ENCODE data around the gene LHX3. TPM values are rescaled to one million over a fixed set of nuclear protein-coding genes. Genes with fewer than 3 reads are reported as not detected.

Gene LHX3
- total and polyA plus RNA-seq, 2 of the 4 experiments (the other 2 are of a cell fraction) = not detected

DNA sequence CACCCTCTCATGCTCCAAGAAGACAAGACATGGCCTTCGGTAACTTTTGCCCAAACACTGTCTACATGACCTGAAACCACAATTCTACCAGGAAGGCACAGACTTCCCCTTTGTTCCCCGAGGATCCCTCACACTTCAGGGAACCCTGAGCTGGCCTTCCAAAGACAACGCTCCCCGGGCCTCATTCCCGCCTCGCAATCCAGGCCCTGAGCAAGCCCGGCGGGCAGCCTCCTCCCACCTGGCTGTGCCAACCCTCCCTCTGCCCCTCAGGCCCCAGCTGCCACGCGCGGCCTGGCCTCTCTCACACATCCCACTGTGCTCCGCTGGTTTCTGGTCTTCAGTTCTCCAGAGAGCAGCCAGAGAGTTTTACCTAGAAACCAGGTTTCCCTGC, 33.4 kb upstream of the LHX3 start:
- Histone ChIP-seq H4K8ac (ENCODE audit: low read depth in 2 of 2, low read length in 2 of 2) (no peak overlapping the region), H2BK15ac (ENCODE audit: low read depth, low read length) (no peak overlapping the region), H4K5ac (ENCODE audit: low read depth, low read length) (no peak overlapping the region), H3K9me1 (ENCODE audit: insufficient read depth, low read length) (peaks cover 11% of the 10 kb centered on the region), H3K23ac (ENCODE audit: low read depth, low read length) (no peak overlapping the region), H3K27ac (ENCODE audit: insufficient read depth, low read length) (no peak overlapping the region), H3K4me1 (ENCODE audit: control insufficient read depth, insufficient read depth, low read length) (no peaks in the 10 kb centered on the region), H3K4me3 (ENCODE audit: insufficient read depth, low read depth, low read length) (no peak overlapping the region), H3K18ac (ENCODE audit: low read depth, low read length) (no peak overlapping the region), H3K4ac (ENCODE audit: low read depth, low read length) (no peak overlapping the region), H2BK5ac (ENCODE audit: low read depth, low read length, poor library complexity, severe bottlenecking) (no peak overlapping the region), H2BK20ac (ENCODE audit: low read depth, low read length) (no peak overlapping the region), H3K4me2 (ENCODE audit: low read depth, low read length) (no peak overlapping the region), H3K27me3 (ENCODE audit: control insufficient read depth, insufficient read depth, low read length) (no peaks in the 10 kb centered on the region), H4K91ac (ENCODE audit: insufficient read depth, low read depth, low read length) (no peak overlapping the region), H3K36me3 (ENCODE audit: control insufficient read depth, insufficient read depth, low read length) (peaks cover 8% of the 10 kb centered on the region), H3K79me1 (ENCODE audit: low read depth in 1 of 2, low read length in 2 of 2) (peaks cover 11 to 47% of the 10 kb centered on the region in 2 experiments; a peak in 3 of 4 replicates), H2AFZ (replicated peaks; ENCODE audit: low read length, poor library complexity) (no peak overlapping the region), H2AK9ac (replicated peaks; ENCODE audit: low read depth, low read length, poor library complexity) (no peak overlapping the region), H3K56ac (ENCODE audit: extremely low read depth, insufficient read depth, low read length) (no peak overlapping the region), H4K20me1 (ENCODE audit: insufficient read depth, low read length) (peaks cover 43% of the 10 kb centered on the region), H3K9me3 (ENCODE audit: control insufficient read depth, insufficient read depth, low read length) (no peaks in the 10 kb centered on the region), H3K9ac (ENCODE audit: low read depth, low read length) (no peak overlapping the region), H3K14ac (replicated peaks; ENCODE audit: low read depth, low read length) (no peak overlapping the region), H2AK5ac (ENCODE audit: low read depth, low read length) (no peak overlapping the region), H2BK120ac (ENCODE audit: low read depth, low read length) (no peak overlapping the region)
- no TSS peak for BruUV-seq (replicated peaks)
- POLR2A ChIA-PET (ENCODE audit: unreplicated experiment) = no interaction called here
- WGBS, 2 experiments (ENCODE audit: extremely low coverage in 2 of 2, insufficient read length in 1 of 2) = 82% methylated on average over 7 of the region's 12 CpGs; no CpG with 5 or more reads in 1 of the 2 experiments
- dilution Hi-C loops (cut with HindIII; ENCODE audit: low sequenced_read_pairs, unreplicated experiment) = no loop called here
- ATAC-seq (ENCODE audit: low read depth) = no peak
- in situ Hi-C loops (cut with MboI; ENCODE audit: low sequenced_read_pairs) = no loop called here
- no peak for TF ChIP-seq RCOR1 (IDR thresholded peaks at IDR 0.05; ENCODE audit: insufficient replicate concordance, low read length)
- TF ChIP-seq FOS (IDR thresholded peaks at IDR 0.05; ENCODE audit: low read depth, low read length) = no peak
- TF ChIP-seq, protein P1, sequence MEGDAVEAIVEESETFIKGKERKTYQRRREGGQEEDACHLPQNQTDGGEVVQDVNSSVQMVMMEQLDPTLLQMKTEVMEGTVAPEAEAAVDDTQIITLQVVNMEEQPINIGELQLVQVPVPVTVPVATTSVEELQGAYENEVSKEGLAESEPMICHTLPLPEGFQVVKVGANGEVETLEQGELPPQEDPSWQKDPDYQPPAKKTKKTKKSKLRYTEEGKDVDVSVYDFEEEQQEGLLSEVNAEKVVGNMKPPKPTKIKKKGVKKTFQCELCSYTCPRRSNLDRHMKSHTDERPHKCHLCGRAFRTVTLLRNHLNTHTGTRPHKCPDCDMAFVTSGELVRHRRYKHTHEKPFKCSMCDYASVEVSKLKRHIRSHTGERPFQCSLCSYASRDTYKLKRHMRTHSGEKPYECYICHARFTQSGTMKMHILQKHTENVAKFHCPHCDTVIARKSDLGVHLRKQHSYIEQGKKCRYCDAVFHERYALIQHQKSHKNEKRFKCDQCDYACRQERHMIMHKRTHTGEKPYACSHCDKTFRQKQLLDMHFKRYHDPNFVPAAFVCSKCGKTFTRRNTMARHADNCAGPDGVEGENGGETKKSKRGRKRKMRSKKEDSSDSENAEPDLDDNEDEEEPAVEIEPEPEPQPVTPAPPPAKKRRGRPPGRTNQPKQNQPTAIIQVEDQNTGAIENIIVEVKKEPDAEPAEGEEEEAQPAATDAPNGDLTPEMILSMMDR (conservative IDR thresholded peaks at IDR 0.05; ENCODE audit: low read depth, low read length) = no peak
- DNase-seq = no peak
- intact Hi-C loops (cut with micrococcal nuclease) = no loop called here
- CTCF ChIA-PET = no interaction called here

All from IMR-90 (cell line).